ENCODE data around the gene NFYC. TPM values are rescaled to one million over a fixed set of nuclear protein-coding genes. Genes with fewer than 3 reads are reported as not detected.

NFYC gene
- total RNA-seq, 1 donor from 2014 or later, result 49.7 TPM

DNA sequence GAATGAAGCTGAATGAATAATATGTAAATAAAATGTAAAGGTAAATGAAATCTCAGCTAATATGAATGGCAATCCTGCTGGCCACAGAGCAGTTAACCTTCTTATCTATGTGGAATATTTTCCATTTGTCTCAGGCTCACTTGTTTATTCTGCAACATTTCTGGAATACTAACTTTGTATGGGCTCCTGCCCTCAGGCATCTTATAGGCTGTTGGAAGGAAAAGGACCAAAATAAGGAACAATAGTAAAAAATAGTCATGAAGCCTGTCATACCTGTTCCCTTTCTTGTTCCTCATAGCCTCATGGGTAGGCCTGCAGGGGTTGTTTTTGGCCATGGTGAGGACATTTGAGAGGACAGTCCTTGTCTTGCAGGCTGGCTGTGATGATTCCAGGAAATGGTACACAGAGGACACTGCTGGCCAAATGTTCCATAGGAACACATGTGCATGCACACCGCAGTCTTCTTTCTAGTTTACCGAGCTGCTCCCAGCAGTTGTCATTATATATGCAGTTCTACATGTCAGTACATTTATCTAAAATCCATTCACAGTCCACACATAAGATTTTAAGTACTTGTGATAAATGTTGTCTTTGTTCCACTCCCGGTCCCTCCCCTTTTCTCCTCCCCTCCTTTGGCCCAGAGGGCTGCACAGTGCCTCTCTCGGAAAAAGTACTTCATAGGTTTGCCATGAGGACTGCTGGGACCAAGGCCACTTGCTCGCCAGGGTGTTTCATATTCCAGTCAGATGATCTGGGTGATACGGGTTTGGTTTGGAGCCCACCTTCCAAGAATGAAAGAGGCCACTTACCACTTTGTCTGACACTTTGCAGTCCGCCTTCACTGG lies 76.9 kb downstream of the NFYC start:
- Mint-ChIP-seq H3K4me1 (ENCODE audit: unreplicated experiment) (peaks cover 10% of the 10 kb centered on the region), H3K27me3 (ENCODE audit: unreplicated experiment) (peaks cover 3% of the 10 kb centered on the region), H3K36me3 (ENCODE audit: low read depth, unreplicated experiment) (peaks cover 49% of the 10 kb centered on the region), H3K27ac (ENCODE audit: unreplicated experiment) (no peak overlapping the region), H3K9me3 (ENCODE audit: unreplicated experiment) (no peaks in the 10 kb centered on the region), H3K4me3 (ENCODE audit: unreplicated experiment) (no peak overlapping the region)
- TF ChIP-seq, protein P1, sequence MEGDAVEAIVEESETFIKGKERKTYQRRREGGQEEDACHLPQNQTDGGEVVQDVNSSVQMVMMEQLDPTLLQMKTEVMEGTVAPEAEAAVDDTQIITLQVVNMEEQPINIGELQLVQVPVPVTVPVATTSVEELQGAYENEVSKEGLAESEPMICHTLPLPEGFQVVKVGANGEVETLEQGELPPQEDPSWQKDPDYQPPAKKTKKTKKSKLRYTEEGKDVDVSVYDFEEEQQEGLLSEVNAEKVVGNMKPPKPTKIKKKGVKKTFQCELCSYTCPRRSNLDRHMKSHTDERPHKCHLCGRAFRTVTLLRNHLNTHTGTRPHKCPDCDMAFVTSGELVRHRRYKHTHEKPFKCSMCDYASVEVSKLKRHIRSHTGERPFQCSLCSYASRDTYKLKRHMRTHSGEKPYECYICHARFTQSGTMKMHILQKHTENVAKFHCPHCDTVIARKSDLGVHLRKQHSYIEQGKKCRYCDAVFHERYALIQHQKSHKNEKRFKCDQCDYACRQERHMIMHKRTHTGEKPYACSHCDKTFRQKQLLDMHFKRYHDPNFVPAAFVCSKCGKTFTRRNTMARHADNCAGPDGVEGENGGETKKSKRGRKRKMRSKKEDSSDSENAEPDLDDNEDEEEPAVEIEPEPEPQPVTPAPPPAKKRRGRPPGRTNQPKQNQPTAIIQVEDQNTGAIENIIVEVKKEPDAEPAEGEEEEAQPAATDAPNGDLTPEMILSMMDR (IDR thresholded peaks at IDR 0.05; ENCODE audit: unreplicated experiment), result no peak
- no peak for DNase-seq (ENCODE audit: low spot score)

DNA sequence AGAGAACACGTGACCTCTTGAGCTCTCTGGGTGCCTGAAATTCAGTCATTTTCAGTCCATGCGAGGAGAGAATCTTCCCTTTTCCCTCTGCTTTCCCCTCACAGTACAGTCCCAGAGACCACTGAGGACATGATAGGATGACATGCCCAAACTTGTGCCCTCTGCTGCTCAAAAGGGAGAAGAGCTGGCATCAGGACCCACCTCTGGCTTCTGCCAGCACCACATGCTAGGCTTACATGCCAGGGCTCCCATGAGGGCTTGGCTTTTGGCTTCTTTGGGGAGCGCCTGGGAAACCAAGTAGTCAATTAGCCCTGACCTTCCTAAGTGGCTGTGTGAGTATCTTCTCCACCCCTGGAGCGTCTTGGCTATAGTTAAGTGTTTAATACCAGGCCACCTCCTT lies 78.3 kb downstream of the NFYC start:
- TF ChIP-seq, protein P1 (IDR thresholded peaks at IDR 0.05; ENCODE audit: unreplicated experiment), result no peak
- H3K4me1 Mint-ChIP-seq (ENCODE audit: unreplicated experiment), result peaks cover 15% of the 10 kb centered on the region
- peaks cover 42% of the 10 kb centered on the region for H3K36me3 Mint-ChIP-seq (ENCODE audit: low read depth, unreplicated experiment)
- H3K9me3 Mint-ChIP-seq (ENCODE audit: unreplicated experiment), result no peaks in the 10 kb centered on the region
- no peak overlapping the region for H3K4me3 Mint-ChIP-seq (ENCODE audit: unreplicated experiment)
- peaks cover 7% of the 10 kb centered on the region for H3K27me3 Mint-ChIP-seq (ENCODE audit: unreplicated experiment)
- no peak overlapping the region for H3K27ac Mint-ChIP-seq (ENCODE audit: unreplicated experiment)
- no peak for DNase-seq (ENCODE audit: low spot score)

DNA sequence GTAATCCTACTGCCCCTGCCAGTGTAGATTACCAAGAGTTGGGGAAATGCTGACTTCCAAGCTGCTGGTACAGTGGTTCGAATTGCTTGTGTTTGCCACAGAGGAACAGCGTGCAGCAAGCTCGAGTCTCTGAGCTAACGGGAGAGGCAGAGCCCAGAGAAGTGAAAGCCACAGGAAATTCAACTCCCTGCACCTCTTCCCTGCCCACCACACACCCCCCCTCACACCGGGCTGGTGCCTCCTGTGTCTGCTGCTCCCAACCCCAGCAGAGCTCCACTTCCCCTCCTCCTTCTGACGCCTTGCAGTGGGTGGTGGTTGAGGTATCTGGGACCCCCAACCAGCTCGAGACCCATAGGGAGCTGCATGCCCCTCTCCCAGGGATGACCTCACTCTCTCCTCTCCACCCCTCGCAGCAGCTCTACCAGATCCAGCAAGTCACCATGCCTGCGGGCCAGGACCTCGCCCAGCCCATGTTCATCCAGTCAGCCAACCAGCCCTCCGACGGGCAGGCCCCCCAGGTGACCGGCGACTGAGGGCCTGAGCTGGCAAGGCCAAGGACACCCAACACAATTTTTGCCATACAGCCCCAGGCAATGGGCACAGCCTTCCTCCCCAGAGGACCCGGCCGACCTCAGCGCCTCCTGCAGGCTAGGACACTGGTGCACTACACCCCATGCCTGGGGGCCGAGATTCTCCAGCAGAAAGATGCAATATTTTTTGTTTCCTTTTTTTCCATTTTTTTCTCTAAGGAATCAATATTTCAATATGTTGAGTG lies 79.0 kb downstream of the NFYC start:
- TF ChIP-seq, protein P1 (IDR thresholded peaks at IDR 0.05; ENCODE audit: unreplicated experiment), result no peak
- no peak for DNase-seq (ENCODE audit: low spot score)
- H3K36me3 Mint-ChIP-seq (ENCODE audit: low read depth, unreplicated experiment), result peaks cover 39% of the 10 kb centered on the region
- peaks cover 15% of the 10 kb centered on the region for H3K4me1 Mint-ChIP-seq (ENCODE audit: unreplicated experiment)
- no peaks in the 10 kb centered on the region for H3K9me3 Mint-ChIP-seq (ENCODE audit: unreplicated experiment)
- H3K27me3 Mint-ChIP-seq (ENCODE audit: unreplicated experiment), result peaks cover 7% of the 10 kb centered on the region
- H3K4me3 Mint-ChIP-seq (ENCODE audit: unreplicated experiment), result no peak overlapping the region
- H3K27ac Mint-ChIP-seq (ENCODE audit: unreplicated experiment), result no peak overlapping the region

DNA sequence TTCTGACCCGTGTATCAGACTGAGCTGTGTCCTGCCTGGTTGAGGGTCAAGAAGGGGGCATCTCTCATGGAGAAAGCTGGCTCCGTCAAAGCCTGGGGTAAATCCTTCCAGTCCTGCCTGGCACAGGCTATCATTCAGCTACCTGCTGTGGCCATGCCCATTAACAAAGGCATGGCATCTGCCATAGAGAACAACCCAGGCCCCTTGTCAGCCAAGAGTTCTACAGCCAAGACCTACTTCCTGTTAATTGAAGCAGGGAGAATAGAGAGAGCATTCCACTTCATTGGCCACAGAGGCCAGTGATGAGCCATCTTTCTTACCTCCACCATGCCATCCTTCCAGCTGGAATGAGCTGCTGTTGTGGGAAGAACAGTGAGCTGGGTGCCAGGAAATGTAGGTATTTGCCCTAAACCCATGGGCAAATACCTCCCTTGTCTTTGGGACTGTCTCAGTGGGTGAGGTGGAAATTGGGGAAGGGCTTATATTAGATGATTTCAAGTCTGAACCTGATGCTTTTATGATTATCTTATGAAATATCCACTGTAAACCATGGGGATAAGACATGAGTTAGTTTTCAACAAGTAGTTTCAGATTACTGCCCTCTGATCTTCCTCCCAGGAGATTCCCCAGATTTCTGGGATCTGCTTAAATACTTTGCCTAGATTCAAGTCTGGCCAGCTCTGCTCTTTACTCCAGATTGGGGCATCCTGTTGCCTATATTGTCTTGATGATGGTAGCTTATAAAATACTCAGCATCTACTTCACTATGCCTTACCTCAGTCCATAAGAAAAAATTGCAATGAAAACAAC lies 80.8 kb downstream of the NFYC start:
- H3K4me3 Mint-ChIP-seq (ENCODE audit: unreplicated experiment), result no peak overlapping the region
- peaks cover 15% of the 10 kb centered on the region for H3K4me1 Mint-ChIP-seq (ENCODE audit: unreplicated experiment)
- H3K9me3 Mint-ChIP-seq (ENCODE audit: unreplicated experiment), result no peaks in the 10 kb centered on the region
- H3K27me3 Mint-ChIP-seq (ENCODE audit: unreplicated experiment), result peaks cover 7% of the 10 kb centered on the region
- DNase-seq (ENCODE audit: low spot score), result no peak
- TF ChIP-seq, protein P1 (IDR thresholded peaks at IDR 0.05; ENCODE audit: unreplicated experiment), result no peak
- no peak overlapping the region for H3K27ac Mint-ChIP-seq (ENCODE audit: unreplicated experiment)
- peaks cover 44% of the 10 kb centered on the region for H3K36me3 Mint-ChIP-seq (ENCODE audit: low read depth, unreplicated experiment)

All from endothelial cell (in vitro differentiated cells).